ENCODE results near the gene PFDN1. TPM values are rescaled to one million over a fixed set of nuclear protein-coding genes. Genes with fewer than 3 reads are reported as not detected.

PFDN1 gene
- total and polyA plus RNA-seq, 2 experiments from 2014 or later = 119 to 256 TPM

DNA sequence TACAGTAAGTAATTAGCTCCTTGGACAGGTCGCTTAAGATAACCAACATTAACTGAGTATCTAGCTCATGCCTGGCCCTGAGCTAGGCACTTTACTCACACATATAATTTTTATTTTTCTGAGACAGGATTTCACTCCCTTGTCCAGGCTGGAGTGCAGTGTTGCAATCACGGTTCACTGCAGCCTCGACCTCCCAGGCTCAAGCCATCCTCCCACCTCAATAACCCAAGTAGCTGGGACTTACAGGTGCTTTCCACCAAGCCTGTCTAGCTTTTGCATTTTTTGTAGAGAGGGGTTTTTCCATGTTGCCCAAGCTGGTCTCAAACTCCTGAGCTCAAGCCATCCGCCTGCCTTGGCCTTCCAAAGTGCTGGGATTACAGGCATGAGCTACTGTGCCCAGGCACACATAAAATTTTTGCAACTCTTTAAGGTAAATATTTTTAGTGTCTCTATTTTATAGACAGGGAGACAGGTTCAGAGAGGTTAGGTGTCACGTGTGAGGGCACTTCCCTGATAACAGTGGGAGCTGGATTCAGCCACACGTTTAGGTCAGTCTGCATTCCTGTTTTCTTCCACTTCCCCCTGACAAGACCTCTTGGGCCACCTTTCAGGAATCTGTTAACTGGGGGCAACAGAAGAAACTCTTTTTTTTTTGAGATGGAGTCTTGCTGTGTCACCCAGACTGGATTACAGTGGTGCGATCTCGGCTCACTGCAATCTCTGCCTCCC is 25.3 kb upstream of the PFDN1 start (continued):
- TF ChIP-seq, protein P1, sequence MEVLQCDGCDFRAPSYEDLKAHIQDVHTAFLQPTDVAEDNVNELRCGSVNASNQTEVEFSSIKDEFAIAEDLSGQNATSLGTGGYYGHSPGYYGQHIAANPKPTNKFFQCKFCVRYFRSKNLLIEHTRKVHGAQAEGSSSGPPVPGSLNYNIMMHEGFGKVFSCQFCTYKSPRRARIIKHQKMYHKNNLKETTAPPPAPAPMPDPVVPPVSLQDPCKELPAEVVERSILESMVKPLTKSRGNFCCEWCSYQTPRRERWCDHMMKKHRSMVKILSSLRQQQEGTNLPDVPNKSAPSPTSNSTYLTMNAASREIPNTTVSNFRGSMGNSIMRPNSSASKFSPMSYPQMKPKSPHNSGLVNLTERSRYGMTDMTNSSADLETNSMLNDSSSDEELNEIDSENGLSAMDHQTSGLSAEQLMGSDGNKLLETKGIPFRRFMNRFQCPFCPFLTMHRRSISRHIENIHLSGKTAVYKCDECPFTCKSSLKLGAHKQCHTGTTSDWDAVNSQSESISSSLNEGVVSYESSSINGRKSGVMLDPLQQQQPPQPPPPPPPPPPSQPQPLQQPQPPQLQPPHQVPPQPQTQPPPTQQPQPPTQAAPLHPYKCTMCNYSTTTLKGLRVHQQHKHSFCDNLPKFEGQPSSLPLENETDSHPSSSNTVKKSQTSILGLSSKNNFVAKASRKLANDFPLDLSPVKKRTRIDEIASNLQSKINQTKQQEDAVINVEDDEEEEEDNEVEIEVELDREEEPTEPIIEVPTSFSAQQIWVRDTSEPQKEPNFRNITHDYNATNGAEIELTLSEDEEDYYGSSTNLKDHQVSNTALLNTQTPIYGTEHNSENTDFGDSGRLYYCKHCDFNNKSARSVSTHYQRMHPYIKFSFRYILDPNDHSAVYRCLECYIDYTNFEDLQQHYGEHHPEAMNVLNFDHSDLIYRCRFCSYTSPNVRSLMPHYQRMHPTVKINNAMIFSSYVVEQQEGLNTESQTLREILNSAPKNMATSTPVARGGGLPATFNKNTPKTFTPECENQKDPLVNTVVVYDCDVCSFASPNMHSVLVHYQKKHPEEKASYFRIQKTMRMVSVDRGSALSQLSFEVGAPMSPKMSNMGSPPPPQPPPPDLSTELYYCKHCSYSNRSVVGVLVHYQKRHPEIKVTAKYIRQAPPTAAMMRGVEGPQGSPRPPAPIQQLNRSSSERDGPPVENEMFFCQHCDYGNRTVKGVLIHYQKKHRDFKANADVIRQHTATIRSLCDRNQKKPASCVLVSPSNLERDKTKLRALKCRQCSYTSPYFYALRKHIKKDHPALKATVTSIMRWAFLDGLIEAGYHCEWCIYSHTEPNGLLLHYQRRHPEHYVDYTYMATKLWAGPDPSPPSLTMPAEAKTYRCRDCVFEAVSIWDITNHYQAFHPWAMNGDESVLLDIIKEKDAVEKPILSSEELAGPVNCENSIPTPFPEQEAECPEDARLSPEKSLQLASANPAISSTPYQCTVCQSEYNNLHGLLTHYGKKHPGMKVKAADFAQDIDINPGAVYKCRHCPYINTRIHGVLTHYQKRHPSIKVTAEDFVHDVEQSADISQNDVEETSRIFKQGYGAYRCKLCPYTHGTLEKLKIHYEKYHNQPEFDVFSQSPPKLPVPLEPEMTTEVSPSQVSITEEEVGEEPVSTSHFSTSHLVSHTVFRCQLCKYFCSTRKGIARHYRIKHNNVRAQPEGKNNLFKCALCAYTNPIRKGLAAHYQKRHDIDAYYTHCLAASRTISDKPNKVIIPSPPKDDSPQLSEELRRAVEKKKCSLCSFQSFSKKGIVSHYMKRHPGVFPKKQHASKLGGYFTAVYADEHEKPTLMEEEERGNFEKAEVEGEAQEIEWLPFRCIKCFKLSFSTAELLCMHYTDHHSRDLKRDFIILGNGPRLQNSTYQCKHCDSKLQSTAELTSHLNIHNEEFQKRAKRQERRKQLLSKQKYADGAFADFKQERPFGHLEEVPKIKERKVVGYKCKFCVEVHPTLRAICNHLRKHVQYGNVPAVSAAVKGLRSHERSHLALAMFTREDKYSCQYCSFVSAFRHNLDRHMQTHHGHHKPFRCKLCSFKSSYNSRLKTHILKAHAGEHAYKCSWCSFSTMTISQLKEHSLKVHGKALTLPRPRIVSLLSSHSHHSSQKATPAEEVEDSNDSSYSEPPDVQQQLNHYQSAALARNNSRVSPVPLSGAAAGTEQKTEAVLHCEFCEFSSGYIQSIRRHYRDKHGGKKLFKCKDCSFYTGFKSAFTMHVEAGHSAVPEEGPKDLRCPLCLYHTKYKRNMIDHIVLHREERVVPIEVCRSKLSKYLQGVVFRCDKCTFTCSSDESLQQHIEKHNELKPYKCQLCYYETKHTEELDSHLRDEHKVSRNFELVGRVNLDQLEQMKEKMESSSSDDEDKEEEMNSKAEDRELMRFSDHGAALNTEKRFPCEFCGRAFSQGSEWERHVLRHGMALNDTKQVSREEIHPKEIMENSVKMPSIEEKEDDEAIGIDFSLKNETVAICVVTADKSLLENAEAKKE (CRISPR knock-in tag; IDR thresholded peaks at IDR 0.05) = no peak
- TF ChIP-seq, protein P2, sequence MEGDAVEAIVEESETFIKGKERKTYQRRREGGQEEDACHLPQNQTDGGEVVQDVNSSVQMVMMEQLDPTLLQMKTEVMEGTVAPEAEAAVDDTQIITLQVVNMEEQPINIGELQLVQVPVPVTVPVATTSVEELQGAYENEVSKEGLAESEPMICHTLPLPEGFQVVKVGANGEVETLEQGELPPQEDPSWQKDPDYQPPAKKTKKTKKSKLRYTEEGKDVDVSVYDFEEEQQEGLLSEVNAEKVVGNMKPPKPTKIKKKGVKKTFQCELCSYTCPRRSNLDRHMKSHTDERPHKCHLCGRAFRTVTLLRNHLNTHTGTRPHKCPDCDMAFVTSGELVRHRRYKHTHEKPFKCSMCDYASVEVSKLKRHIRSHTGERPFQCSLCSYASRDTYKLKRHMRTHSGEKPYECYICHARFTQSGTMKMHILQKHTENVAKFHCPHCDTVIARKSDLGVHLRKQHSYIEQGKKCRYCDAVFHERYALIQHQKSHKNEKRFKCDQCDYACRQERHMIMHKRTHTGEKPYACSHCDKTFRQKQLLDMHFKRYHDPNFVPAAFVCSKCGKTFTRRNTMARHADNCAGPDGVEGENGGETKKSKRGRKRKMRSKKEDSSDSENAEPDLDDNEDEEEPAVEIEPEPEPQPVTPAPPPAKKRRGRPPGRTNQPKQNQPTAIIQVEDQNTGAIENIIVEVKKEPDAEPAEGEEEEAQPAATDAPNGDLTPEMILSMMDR (conservative IDR thresholded peaks at IDR 0.05; ENCODE audit: low read depth in 2 of 2) = no peak
- TF ChIP-seq, protein P3, sequence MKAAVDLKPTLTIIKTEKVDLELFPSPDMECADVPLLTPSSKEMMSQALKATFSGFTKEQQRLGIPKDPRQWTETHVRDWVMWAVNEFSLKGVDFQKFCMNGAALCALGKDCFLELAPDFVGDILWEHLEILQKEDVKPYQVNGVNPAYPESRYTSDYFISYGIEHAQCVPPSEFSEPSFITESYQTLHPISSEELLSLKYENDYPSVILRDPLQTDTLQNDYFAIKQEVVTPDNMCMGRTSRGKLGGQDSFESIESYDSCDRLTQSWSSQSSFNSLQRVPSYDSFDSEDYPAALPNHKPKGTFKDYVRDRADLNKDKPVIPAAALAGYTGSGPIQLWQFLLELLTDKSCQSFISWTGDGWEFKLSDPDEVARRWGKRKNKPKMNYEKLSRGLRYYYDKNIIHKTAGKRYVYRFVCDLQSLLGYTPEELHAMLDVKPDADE (IDR thresholded peaks at IDR 0.05) = no peak
- TF ChIP-seq CREB1 (CRISPR knock-in tag; IDR thresholded peaks at IDR 0.05; ENCODE audit: low read depth) = no peak
- TF ChIP-seq, protein P4, sequence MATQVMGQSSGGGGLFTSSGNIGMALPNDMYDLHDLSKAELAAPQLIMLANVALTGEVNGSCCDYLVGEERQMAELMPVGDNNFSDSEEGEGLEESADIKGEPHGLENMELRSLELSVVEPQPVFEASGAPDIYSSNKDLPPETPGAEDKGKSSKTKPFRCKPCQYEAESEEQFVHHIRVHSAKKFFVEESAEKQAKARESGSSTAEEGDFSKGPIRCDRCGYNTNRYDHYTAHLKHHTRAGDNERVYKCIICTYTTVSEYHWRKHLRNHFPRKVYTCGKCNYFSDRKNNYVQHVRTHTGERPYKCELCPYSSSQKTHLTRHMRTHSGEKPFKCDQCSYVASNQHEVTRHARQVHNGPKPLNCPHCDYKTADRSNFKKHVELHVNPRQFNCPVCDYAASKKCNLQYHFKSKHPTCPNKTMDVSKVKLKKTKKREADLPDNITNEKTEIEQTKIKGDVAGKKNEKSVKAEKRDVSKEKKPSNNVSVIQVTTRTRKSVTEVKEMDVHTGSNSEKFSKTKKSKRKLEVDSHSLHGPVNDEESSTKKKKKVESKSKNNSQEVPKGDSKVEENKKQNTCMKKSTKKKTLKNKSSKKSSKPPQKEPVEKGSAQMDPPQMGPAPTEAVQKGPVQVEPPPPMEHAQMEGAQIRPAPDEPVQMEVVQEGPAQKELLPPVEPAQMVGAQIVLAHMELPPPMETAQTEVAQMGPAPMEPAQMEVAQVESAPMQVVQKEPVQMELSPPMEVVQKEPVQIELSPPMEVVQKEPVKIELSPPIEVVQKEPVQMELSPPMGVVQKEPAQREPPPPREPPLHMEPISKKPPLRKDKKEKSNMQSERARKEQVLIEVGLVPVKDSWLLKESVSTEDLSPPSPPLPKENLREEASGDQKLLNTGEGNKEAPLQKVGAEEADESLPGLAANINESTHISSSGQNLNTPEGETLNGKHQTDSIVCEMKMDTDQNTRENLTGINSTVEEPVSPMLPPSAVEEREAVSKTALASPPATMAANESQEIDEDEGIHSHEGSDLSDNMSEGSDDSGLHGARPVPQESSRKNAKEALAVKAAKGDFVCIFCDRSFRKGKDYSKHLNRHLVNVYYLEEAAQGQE (IDR thresholded peaks at IDR 0.05; ENCODE audit: unreplicated experiment) = no peak

All from GM23338 (cell line).